Glutamatergic neuron (in vitro differentiated cells): ENCODE data around the gene SRGAP1. TPM values are rescaled to one million over a fixed set of nuclear protein-coding genes. Genes with fewer than 3 reads are reported as not detected.

ENCODE experiments used
- DNase-seq: peaks from one replicate; pipeline ENCODE4 v3.0.0; 2022
- H3K27ac Mint-ChIP-seq: one replicate; pipeline ENCODE4 v1.8.0; 2020; ENCODE audit warnings: mild to moderate bottlenecking, mixed read lengths, inconsistent platforms; ENCODE audit not compliant: unreplicated experiment
- H3K27me3 Mint-ChIP-seq: one replicate; pipeline ENCODE4 v1.8.0; 2020; ENCODE audit warnings: mild to moderate bottlenecking, moderate library complexity, mixed read lengths, inconsistent platforms; ENCODE audit not compliant: unreplicated experiment
- H3K36me3 Mint-ChIP-seq: one replicate; pipeline ENCODE4 v1.8.0; 2020; ENCODE audit warnings: mild to moderate bottlenecking, mixed read lengths, inconsistent platforms; ENCODE audit not compliant: unreplicated experiment
- H3K4me1 Mint-ChIP-seq: one replicate; pipeline ENCODE4 v1.8.0; 2020; ENCODE audit warnings: mild to moderate bottlenecking, low read depth, mixed read lengths, inconsistent platforms; ENCODE audit not compliant: unreplicated experiment
- H3K4me3 Mint-ChIP-seq: one replicate; pipeline ENCODE4 v1.8.0; 2020; ENCODE audit warnings: mild to moderate bottlenecking, mixed read lengths, inconsistent platforms; ENCODE audit not compliant: unreplicated experiment
- H3K9me3 Mint-ChIP-seq: one replicate; pipeline ENCODE4 v1.8.0; 2020; ENCODE audit warnings: mild to moderate bottlenecking, moderate library complexity, mixed read lengths, inconsistent platforms; ENCODE audit not compliant: unreplicated experiment
- total RNA-seq: library from RNA; stranded (reverse); fragmentation: NEBNext Ultra II Directional; extraction: Animal tissue kit (Norgen Biotek cat#: 25700); gene quantifications from one replicate; pipeline ENCODE4 v1.2.1, GENCODE V29; 2021; ENCODE audit not compliant: unreplicated experiment
- TF ChIP-seq, protein P1 (sequence below): fragments of 200-600 bp; sonication (generic); IDR thresholded peaks from one replicate; pipeline ENCODE4 v1.5.0; 2021; ENCODE audit not compliant: partially characterized antibody, unreplicated experiment

Gene SRGAP1
- total RNA-seq, 1 donor from 2014 or later: 52.0 TPM

DNA sequence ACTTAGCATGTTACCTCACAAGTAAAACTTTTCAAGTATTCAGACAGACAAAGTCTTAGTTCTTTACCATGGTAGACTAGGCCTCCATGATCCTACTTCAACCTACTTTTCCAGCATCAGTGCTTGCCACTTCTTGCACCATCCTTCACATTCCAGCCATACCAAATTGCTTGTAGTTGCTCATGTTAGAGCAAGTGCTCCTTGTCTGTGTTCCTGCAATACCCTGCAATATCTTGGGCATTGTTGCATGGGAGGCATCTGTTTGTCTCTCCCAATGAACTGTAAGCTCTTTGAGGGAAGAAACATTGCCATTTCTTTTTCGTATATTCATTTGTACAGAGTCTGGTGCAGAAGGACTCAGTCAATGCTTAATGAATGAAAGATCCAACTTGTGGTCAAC, 78.0 kb downstream of the SRGAP1 start:
- no peak overlapping the region for H3K4me3 Mint-ChIP-seq
- no peak overlapping the region for H3K27ac Mint-ChIP-seq
- H3K4me1 Mint-ChIP-seq: peaks cover 15% of the 10 kb centered on the region
- DNase-seq: no peak
- peaks cover 2% of the 10 kb centered on the region for H3K27me3 Mint-ChIP-seq
- H3K9me3 Mint-ChIP-seq: peaks cover 2% of the 10 kb centered on the region
- peaks cover 6% of the 10 kb centered on the region for H3K36me3 Mint-ChIP-seq
- TF ChIP-seq, protein P1, sequence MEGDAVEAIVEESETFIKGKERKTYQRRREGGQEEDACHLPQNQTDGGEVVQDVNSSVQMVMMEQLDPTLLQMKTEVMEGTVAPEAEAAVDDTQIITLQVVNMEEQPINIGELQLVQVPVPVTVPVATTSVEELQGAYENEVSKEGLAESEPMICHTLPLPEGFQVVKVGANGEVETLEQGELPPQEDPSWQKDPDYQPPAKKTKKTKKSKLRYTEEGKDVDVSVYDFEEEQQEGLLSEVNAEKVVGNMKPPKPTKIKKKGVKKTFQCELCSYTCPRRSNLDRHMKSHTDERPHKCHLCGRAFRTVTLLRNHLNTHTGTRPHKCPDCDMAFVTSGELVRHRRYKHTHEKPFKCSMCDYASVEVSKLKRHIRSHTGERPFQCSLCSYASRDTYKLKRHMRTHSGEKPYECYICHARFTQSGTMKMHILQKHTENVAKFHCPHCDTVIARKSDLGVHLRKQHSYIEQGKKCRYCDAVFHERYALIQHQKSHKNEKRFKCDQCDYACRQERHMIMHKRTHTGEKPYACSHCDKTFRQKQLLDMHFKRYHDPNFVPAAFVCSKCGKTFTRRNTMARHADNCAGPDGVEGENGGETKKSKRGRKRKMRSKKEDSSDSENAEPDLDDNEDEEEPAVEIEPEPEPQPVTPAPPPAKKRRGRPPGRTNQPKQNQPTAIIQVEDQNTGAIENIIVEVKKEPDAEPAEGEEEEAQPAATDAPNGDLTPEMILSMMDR: no peak

GRCh38 chr12:63924781-63925180, 80.3 kb downstream of the SRGAP1 start:
- peaks cover 2% of the 10 kb centered on the region for H3K9me3 Mint-ChIP-seq
- TF ChIP-seq, protein P1: no peak
- DNase-seq: no peak
- H3K27me3 Mint-ChIP-seq: no peaks in the 10 kb centered on the region
- H3K27ac Mint-ChIP-seq: no peak overlapping the region
- peaks cover 6% of the 10 kb centered on the region for H3K36me3 Mint-ChIP-seq
- H3K4me3 Mint-ChIP-seq: no peak overlapping the region
- peaks cover 5% of the 10 kb centered on the region for H3K4me1 Mint-ChIP-seq

GRCh38 chr12:63927511-63927910, 83.0 kb downstream of the SRGAP1 start:
- Mint-ChIP-seq H3K36me3 (no peaks in the 10 kb centered on the region), H3K27ac (no peak overlapping the region)

DNA sequence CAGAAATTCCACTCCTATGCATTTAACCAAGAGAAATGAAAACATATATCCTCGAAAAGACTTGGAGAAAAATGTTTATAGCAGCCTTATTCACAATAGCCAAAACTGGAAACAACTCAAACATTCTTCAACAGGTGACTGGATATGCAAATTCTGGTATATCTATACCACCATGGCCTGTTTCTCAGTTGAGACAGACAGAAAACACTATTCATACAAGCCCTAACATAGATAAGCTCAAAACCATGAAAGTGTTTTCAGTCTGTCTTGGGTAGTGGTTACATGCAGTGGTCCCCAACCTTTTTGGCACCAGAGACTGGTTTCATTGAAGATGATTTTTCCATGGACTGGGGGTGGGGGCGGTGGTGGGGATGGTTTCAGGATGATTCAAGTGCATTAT, 83.8 kb downstream of the SRGAP1 start:
- no peak overlapping the region for H3K27ac Mint-ChIP-seq
- H3K27me3 Mint-ChIP-seq: no peaks in the 10 kb centered on the region
- TF ChIP-seq, protein P1: no peak
- DNase-seq: no peak
- H3K4me1 Mint-ChIP-seq: peaks cover 14% of the 10 kb centered on the region
- H3K36me3 Mint-ChIP-seq: no peaks in the 10 kb centered on the region
- H3K9me3 Mint-ChIP-seq: peaks cover 2% of the 10 kb centered on the region
- no peak overlapping the region for H3K4me3 Mint-ChIP-seq

More at GRCh38 chr12:63927511-63927910, 83.0 kb downstream of the SRGAP1 start:
- no peak for DNase-seq
- peaks cover 14% of the 10 kb centered on the region for H3K4me1 Mint-ChIP-seq
- TF ChIP-seq, protein P1: no peak
- H3K27me3 Mint-ChIP-seq: no peaks in the 10 kb centered on the region
- H3K4me3 Mint-ChIP-seq: no peak overlapping the region
- peaks cover 2% of the 10 kb centered on the region for H3K9me3 Mint-ChIP-seq

DNA sequence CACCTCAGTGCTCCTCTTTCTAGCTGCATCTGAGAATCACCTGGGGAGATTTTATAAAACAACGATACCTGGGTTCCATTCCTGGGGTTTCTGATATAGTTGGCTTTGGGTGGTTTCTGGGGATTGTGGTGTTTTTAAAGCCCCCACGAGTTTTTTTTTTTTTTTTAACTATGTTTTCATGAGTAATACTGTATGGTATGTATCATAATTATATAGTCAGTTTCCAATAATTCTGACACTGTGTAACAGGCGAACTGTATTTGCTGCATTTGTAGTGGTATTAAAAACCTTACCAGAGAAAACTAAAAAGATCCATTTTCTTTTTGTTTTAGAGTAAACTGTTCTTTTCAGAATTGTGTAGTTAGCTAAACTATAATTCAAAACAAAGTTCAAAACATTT, 84.9 kb downstream of the SRGAP1 start:
- Mint-ChIP-seq H3K36me3 (no peaks in the 10 kb centered on the region), H3K9me3 (peaks cover 2% of the 10 kb centered on the region), H3K27me3 (no peaks in the 10 kb centered on the region), H3K4me1 (peaks cover 17% of the 10 kb centered on the region), H3K27ac (no peak overlapping the region), H3K4me3 (no peak overlapping the region)
- DNase-seq: no peak
- TF ChIP-seq, protein P1: no peak
